NT2/D1 (cell line): ENCODE data around the gene SCG5.

Source experiments
- DNase-seq: peaks from one replicate; pipeline ENCODE4 v3.0.0-alpha.2; 2011; ENCODE audit warnings: low read depth, low spot score
- H3K27me3 ChIP-seq: 2 replicates; pipeline ENCODE4 v1.6.0; 2011; ENCODE audit warnings: mild to moderate bottlenecking; ENCODE audit not compliant: insufficient read length, insufficient read depth
- H3K36me3 ChIP-seq: 2 replicates; pipeline ENCODE4 v1.6.1; 2011; ENCODE audit warnings: mild to moderate bottlenecking, low read length, mixed read lengths; ENCODE audit not compliant: insufficient read depth, insufficient read length
- H3K4me1 ChIP-seq: 2 replicates; pipeline ENCODE4 v1.5.1; 2011; ENCODE audit not compliant: insufficient read depth, insufficient read length
- H3K4me3 ChIP-seq: 2 replicates; pipeline ENCODE4 v1.5.1; 2011; ENCODE audit warnings: low read depth; ENCODE audit not compliant: insufficient read length
- H3K9ac ChIP-seq: 2 replicates; pipeline ENCODE4 v1.6.0; 2011; ENCODE audit warnings: low read depth; ENCODE audit not compliant: insufficient read length
- H3K9me3 ChIP-seq: 2 replicates; pipeline ENCODE4 v1.5.1; 2011; ENCODE audit warnings: mild to moderate bottlenecking, low read length; ENCODE audit not compliant: insufficient read depth
- SUZ12 ChIP-seq: IDR thresholded peaks from 2 replicates; pipeline ENCODE4 v1.6.1; 2011; ENCODE audit not compliant: insufficient read length, insufficient read depth; ENCODE audit errors: extremely low read depth
- YY1 ChIP-seq: IDR thresholded peaks from 2 replicates; pipeline ENCODE4 v1.6.1; 2011; ENCODE audit not compliant: insufficient read length, insufficient read depth
- ZNF274 ChIP-seq: IDR thresholded peaks from 2 replicates; pipeline ENCODE4 v1.6.1; 2011; ENCODE audit warnings: mild to moderate bottlenecking, low read depth, low read length

The SCG5 gene

GRCh38 chr15:32664796-32665195 is 23.3 kb downstream of the SCG5 start:
- no peak for TF ChIP-seq ZNF274
- no peak for TF ChIP-seq SUZ12
- no peak for TF ChIP-seq YY1
- no peak for DNase-seq
- no peak overlapping the region for H3K9ac ChIP-seq
- no peaks in the 10 kb centered on the region for H3K9me3 ChIP-seq
- H3K36me3 ChIP-seq = no peaks in the 10 kb centered on the region
- peaks cover 5% of the 10 kb centered on the region for H3K4me1 ChIP-seq
- H3K4me3 ChIP-seq = no peak overlapping the region
- no peaks in the 10 kb centered on the region for H3K27me3 ChIP-seq

DNA sequence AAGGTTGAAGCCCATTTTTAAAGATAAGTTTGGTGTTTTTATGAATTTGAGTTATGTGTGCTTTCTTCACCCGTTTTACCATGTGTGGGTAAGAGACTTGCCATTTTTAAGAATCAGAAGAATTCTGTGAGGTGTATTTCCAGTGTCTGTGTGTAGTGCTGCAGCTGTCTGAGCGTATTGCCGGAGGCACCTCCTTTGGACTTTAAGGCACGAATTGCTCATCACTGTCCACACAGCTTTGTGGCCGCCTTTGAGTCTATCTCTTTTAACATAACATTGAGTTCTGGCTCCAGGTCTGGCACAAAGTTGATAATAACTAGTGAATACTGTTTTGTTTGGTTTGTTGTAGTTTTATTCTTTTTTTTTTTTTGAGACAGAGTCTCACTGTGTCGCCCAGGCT is 25.8 kb downstream of the SCG5 start:
- Histone ChIP-seq H3K4me3 (no peak overlapping the region), H3K9ac (no peak overlapping the region), H3K27me3 (no peaks in the 10 kb centered on the region), H3K36me3 (no peaks in the 10 kb centered on the region), H3K4me1 (peaks cover 7% of the 10 kb centered on the region), H3K9me3 (no peaks in the 10 kb centered on the region)
- no peak for DNase-seq
- TF ChIP-seq SUZ12 (no peak), ZNF274 (no peak), YY1 (no peak)

DNA sequence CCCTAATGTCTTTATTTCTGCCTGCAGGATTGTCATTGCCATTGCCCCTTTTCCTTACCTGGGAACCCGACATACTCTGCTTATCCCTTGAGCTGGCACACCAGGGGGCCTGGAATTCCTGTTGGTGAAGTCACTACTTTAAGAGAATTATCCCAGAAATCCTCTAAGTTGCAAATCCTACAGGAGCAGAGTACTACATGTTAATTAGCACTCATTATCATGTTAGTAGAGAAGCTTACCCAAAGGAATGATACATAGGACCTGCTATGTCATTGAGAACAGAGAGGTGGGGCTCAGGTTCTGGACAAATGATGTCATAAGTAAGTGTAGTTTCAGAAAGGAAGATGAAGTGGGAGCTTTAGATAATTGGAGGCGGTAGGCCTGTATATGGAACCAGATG is 27.4 kb downstream of the SCG5 start:
- Histone ChIP-seq H3K27me3 (no peaks in the 10 kb centered on the region), H3K9me3 (no peaks in the 10 kb centered on the region), H3K4me1 (peaks cover 7% of the 10 kb centered on the region), H3K4me3 (no peak overlapping the region), H3K9ac (no peak overlapping the region), H3K36me3 (no peaks in the 10 kb centered on the region)
- no peak for TF ChIP-seq SUZ12
- TF ChIP-seq YY1 = no peak
- TF ChIP-seq ZNF274 = no peak
- peak; percentile 76 for DNase-seq

- no peak overlapping the region for H3K9ac ChIP-seq
- TF ChIP-seq SUZ12 = no peak
- TF ChIP-seq YY1 = no peak
- no peak for TF ChIP-seq ZNF274
- H3K36me3 ChIP-seq = no peaks in the 10 kb centered on the region
- H3K27me3 ChIP-seq = no peaks in the 10 kb centered on the region
- no peaks in the 10 kb centered on the region for H3K9me3 ChIP-seq
- no peak for DNase-seq
- H3K4me1 ChIP-seq = peaks cover 7% of the 10 kb centered on the region
- no peak overlapping the region for H3K4me3 ChIP-seq
Observed at GRCh38 chr15:32669896-32670611, 28.5 kb downstream of the SCG5 start.

GRCh38 chr15:32670623-32671022 is 29.1 kb downstream of the SCG5 start:
- Histone ChIP-seq H3K27me3 (no peaks in the 10 kb centered on the region), H3K36me3 (no peaks in the 10 kb centered on the region), H3K4me1 (peaks cover 7% of the 10 kb centered on the region), H3K4me3 (no peak overlapping the region), H3K9ac (no peak overlapping the region), H3K9me3 (no peaks in the 10 kb centered on the region)
- DNase-seq = no peak
- TF ChIP-seq SUZ12 = no peak
- TF ChIP-seq YY1 = no peak
- TF ChIP-seq ZNF274 = no peak

- TF ChIP-seq ZNF274 = no peak
- no peak for TF ChIP-seq YY1
- no peak overlapping the region for H3K9ac ChIP-seq
Observed at GRCh38 chr15:32671339-32672325, 30.1 kb downstream of the SCG5 start.

GRCh38 chr15:32674681-32675080 is 33.2 kb downstream of the SCG5 start:
- TF ChIP-seq YY1 (no peak), SUZ12 (no peak), ZNF274 (no peak)
- Histone ChIP-seq H3K27me3 (no peaks in the 10 kb centered on the region), H3K9ac (no peak overlapping the region), H3K36me3 (no peaks in the 10 kb centered on the region), H3K9me3 (no peaks in the 10 kb centered on the region), H3K4me3 (no peak overlapping the region), H3K4me1 (peaks cover 2% of the 10 kb centered on the region)
- no peak for DNase-seq

More at GRCh38 chr15:32671339-32672325, 30.1 kb downstream of the SCG5 start:
- no peaks in the 10 kb centered on the region for H3K36me3 ChIP-seq
- no peak overlapping the region for H3K4me3 ChIP-seq
- H3K9me3 ChIP-seq = no peaks in the 10 kb centered on the region
- DNase-seq = no peak
- H3K4me1 ChIP-seq = peaks cover 7% of the 10 kb centered on the region
- H3K27me3 ChIP-seq = no peaks in the 10 kb centered on the region
